GM21526 (cell line): ENCODE measurements around the gene PXMP4.

Experiments used
- ATAC-seq: cut with Tn5 transposase; IDR thresholded peaks from one replicate; pipeline ENCODE4 v1.9.1; 2021; ENCODE audit warnings: moderate library complexity; ENCODE audit not compliant: unreplicated experiment, low FRiP score

PXMP4 gene

GRCh38 chr20:33658510-33658909 lies 61.6 kb downstream of the PXMP4 start:
- ATAC-seq: no peak

DNA sequence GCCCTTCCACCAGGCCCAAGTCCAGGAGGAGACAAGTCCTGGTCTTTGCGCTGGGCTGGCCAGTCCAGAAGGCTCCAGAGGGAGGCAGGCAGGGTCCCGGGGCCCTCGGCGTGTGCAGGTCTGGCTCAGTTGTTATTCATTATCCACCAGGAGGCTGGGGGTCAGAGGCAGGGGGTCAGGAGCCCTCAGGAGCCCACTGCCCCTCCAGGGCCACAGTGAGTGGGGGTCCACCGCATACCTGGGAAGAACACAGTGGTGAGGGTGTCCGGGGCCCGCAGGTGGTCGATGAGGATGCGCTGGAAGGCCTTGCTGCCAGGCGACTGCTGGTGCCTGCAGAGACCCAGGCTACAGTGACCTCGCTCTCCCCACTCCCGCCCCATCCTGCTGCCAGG lies 62.4 kb downstream of the PXMP4 start:
- ATAC-seq: no peak

GRCh38 chr20:33656783-33657703 lies 63.1 kb downstream of the PXMP4 start:
- ATAC-seq: no peak

DNA sequence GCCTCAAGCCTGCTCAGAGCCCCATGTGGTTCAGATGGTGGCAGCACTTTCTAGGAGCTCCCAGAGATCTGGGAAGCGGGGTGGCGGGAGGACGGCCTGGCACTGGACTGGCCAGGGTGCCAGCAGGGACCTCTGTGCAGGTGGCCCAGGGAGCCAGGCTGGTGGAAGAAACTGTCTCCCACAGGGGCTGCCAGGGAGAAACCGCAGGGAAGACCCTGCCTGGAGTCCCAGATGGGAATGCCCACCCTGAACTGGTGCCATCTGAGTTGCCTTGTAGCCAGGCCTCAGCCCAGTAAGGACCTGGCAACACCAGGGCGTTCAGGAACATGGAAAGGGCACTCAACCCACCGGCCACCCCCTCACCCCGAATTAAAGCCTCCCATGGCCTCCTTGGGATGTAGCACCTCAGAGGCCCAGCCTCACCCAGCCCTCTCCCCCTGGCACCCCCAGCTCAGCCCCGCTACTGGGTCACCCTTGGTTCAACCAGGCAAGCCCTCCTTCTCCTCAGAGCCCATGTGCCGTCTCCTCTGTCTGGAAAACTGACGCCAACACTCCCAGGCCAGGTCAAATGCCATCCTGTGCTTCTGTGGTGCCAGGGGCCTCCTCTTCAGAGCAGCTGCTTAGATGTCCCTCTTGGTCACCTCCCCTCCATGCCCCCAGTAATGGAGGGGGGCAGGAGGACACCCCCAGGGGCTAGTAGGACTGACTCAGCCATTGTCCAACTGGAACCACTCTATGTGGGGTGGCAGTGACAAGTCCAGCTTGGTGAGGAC lies 63.9 kb downstream of the PXMP4 start:
- no peak for ATAC-seq

DNA sequence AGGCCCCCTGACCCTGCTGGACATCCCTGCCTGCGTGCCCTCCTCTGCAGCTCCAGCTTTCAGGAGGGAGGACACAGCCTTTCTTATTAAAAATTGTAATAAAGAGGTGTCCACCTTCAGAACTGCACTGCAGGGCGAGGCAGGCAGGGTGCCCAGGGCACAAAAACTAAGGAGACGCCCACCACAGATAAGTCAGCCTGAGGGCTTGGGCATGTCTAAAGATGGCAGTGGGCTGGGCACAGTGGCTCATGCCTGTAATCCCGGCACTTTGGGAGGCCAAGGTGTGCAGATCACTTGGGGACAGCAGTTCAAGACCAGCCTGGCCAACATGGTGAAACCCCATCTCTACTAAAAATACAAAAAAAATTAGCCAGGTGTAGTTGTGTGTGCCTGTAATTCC lies 64.9 kb downstream of the PXMP4 start:
- no peak for ATAC-seq

GRCh38 chr20:33654680-33655161 lies 65.4 kb downstream of the PXMP4 start:
- no peak for ATAC-seq

DNA sequence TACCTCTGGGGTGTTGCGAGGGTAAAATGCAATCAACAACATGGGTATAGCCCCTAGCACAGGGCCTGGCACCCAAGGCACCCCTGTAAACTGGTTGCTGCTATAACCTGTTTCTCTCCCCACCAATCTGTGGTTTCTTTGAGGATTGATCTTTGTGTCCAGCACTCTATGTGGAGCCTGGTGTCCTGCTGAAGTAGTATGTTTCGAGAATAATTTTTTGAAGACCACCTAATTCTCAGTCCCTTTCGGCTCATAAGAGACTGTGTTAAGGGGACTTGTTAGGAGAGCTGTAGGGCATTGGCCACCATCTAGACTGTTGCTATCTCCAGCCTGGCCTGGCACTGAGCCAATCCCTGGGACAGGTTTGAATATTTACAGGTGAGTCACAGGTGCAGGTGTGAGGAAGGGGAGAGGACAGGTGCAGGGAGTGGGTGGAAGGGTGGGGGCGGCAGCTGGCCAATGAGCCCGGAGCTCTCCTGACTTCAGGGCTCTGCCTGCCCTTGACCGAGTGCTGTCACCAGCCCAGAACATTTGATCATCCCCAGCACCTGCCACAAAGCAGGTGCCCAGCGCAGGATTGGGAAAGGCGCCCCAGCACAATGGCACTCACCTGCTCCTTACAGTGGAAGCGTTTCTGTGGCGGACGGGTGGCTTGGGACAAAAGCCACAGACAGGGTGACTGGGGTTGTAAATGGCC lies 66.1 kb downstream of the PXMP4 start:
- ATAC-seq: no peak

DNA sequence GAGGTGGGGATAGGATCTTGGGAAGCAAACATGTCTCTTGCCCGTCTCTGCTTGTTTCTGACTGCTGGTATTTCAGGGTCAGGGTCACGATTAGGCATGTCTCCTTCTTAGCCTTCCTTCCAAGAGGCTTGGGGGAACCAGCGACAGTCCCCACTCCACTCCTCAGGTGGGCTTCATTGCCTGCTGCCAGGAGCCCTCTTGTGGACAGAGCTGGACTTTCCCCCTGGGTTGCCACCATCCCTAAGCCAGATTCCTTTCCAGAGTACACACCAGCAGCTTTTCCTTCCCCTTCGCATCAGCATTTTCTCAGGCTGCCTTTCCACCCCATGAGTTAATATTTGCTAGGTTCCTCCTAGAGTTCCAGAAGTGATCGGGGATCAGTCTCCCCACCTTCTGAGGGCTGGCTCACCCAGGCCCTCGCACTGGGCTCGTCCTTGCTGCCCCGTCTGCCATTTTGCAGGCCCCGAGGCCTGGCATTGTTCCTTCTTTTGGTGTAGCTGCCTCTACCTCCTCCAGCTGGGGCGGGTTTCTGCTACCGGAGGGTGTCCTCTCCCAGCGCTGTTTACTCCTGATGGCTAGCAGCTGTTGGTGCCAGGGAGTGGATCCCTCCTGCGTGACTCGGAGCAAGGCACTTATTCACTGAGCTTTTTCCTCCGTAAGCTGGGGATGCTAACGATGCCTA lies 66.8 kb downstream of the PXMP4 start:
- no peak for ATAC-seq
